HG03060 (cell line): ENCODE measurements around the gene FGF6.
"Not testable (repeated sequence)": the region's sequence is repeated elsewhere in the genome, so short reads cannot be mapped to it uniquely, and the experiment has no call there.

Experiments
- ATAC-seq: cut with Tn5 transposase; IDR thresholded peaks from one replicate; pipeline ENCODE4 v1.9.1; 2021; ENCODE audit warnings: low read depth, moderate number of reproducible peaks; ENCODE audit not compliant: unreplicated experiment

FGF6 gene

GRCh38 chr12:4421590-4422031 is 24.0 kb downstream of the FGF6 start:
- ATAC-seq: no peak

GRCh38 chr12:4420138-4420670 is 25.4 kb downstream of the FGF6 start:
- ATAC-seq: no peak

GRCh38 chr12:4418913-4419312 is 26.7 kb downstream of the FGF6 start:
- no peak for ATAC-seq

GRCh38 chr12:4417936-4418335 is 27.7 kb downstream of the FGF6 start:
- no peak for ATAC-seq

GRCh38 chr12:4417455-4417854 is 28.2 kb downstream of the FGF6 start:
- ATAC-seq: no peak

- ATAC-seq: no peak
These were observed 29.3 kb downstream of the FGF6 start for GRCh38 chr12:4416276-4416675.

GRCh38 chr12:4412465-4412864 is 33.1 kb downstream of the FGF6 start:
- no peak for ATAC-seq

- no peak for ATAC-seq
These were observed 33.6 kb downstream of the FGF6 start for GRCh38 chr12:4412056-4412455.

GRCh38 chr12:4407136-4407535 is 38.5 kb downstream of the FGF6 start:
- ATAC-seq: no peak

- ATAC-seq: not testable (repeated sequence)
These were observed 40.6 kb downstream of the FGF6 start for GRCh38 chr12:4404877-4405637.

GRCh38 chr12:4402996-4403395 is 42.6 kb downstream of the FGF6 start:
- ATAC-seq: no peak

GRCh38 chr12:4401117-4401516 is 44.5 kb downstream of the FGF6 start:
- ATAC-seq: no peak

GRCh38 chr12:4395818-4396217 is 49.8 kb downstream of the FGF6 start:
- ATAC-seq: no peak

- no peak for ATAC-seq
These were observed 52.4 kb downstream of the FGF6 start for GRCh38 chr12:4393211-4393610.

- no peak for ATAC-seq
These were observed 53.3 kb downstream of the FGF6 start for GRCh38 chr12:4392223-4392742.

GRCh38 chr12:4388662-4389061 is 57.0 kb downstream of the FGF6 start:
- ATAC-seq: no peak

GRCh38 chr12:4388032-4388431 is 57.6 kb downstream of the FGF6 start:
- ATAC-seq: no peak

- ATAC-seq: no peak
These were observed 58.0 kb downstream of the FGF6 start for GRCh38 chr12:4387607-4388006.

GRCh38 chr12:4386801-4387200 is 58.8 kb downstream of the FGF6 start:
- ATAC-seq: no peak
